ENCODE results near the gene MFSD6.

The MFSD6 gene

GRCh38 chr2:190408538-190409271 lies 550 bp downstream of the MFSD6 start:
- peak overlapping the region; percentile 52 to 61 for H3K4me3 ChIP-seq (replicated peaks in 1 of 2; ENCODE audit: low read depth in 2 of 2, low read length in 2 of 2)
- TF ChIP-seq, protein P1, sequence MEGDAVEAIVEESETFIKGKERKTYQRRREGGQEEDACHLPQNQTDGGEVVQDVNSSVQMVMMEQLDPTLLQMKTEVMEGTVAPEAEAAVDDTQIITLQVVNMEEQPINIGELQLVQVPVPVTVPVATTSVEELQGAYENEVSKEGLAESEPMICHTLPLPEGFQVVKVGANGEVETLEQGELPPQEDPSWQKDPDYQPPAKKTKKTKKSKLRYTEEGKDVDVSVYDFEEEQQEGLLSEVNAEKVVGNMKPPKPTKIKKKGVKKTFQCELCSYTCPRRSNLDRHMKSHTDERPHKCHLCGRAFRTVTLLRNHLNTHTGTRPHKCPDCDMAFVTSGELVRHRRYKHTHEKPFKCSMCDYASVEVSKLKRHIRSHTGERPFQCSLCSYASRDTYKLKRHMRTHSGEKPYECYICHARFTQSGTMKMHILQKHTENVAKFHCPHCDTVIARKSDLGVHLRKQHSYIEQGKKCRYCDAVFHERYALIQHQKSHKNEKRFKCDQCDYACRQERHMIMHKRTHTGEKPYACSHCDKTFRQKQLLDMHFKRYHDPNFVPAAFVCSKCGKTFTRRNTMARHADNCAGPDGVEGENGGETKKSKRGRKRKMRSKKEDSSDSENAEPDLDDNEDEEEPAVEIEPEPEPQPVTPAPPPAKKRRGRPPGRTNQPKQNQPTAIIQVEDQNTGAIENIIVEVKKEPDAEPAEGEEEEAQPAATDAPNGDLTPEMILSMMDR (IDR thresholded peaks at IDR 0.05; ENCODE audit: low read depth, low read length): no peak
- DNase-seq (ENCODE audit: low read depth in 2 of 2): peak in 1 of 2 donors; percentile 12

GRCh38 chr2:190409616-190410015 lies 1.5 kb downstream of the MFSD6 start:
- TF ChIP-seq, protein P1 (IDR thresholded peaks at IDR 0.05; ENCODE audit: low read depth, low read length): no peak
- DNase-seq (ENCODE audit: low read depth in 2 of 2): no peak
- no peak overlapping the region for H3K4me3 ChIP-seq (replicated peaks in 1 of 2; ENCODE audit: low read depth in 2 of 2, low read length in 2 of 2)

GRCh38 chr2:190410166-190410565 lies 2.0 kb downstream of the MFSD6 start:
- TF ChIP-seq, protein P1 (IDR thresholded peaks at IDR 0.05; ENCODE audit: low read depth, low read length): no peak
- H3K4me3 ChIP-seq (replicated peaks in 1 of 2; ENCODE audit: low read depth in 2 of 2, low read length in 2 of 2): no peak overlapping the region
- no peak for DNase-seq (ENCODE audit: low read depth in 2 of 2)

DNA sequence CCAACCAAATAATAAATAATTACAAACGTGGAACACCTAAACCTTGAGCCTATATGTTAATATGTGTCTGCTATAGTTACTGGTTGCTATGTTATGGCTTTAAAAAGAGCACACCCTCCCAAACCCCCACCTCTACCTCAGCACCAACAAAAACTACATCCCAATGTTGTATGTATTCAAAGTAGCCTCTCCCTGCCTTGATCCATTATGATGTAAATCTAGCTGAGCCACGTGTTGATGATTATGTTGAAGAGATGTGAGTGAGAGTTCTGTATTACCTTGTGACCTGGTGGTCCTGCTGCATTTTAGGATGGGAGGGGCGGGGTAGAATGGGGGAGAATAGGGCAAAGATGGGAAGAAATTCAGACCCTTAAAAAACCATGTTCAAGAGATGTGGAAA lies 4.8 kb downstream of the MFSD6 start:
- TF ChIP-seq, protein P1 (IDR thresholded peaks at IDR 0.05; ENCODE audit: low read depth, low read length): no peak
- no peak for DNase-seq (ENCODE audit: low read depth in 2 of 2)
- H3K4me3 ChIP-seq (replicated peaks in 1 of 2; ENCODE audit: low read depth in 2 of 2, low read length in 2 of 2): no peak overlapping the region

- DNase-seq (ENCODE audit: low read depth in 2 of 2): no peak
- H3K4me3 ChIP-seq (replicated peaks in 1 of 2; ENCODE audit: low read depth in 2 of 2, low read length in 2 of 2): no peak overlapping the region
- TF ChIP-seq, protein P1 (IDR thresholded peaks at IDR 0.05; ENCODE audit: low read depth, low read length): no peak
Measured at GRCh38 chr2:190413421-190413820, 5.3 kb downstream of the MFSD6 start.

DNA sequence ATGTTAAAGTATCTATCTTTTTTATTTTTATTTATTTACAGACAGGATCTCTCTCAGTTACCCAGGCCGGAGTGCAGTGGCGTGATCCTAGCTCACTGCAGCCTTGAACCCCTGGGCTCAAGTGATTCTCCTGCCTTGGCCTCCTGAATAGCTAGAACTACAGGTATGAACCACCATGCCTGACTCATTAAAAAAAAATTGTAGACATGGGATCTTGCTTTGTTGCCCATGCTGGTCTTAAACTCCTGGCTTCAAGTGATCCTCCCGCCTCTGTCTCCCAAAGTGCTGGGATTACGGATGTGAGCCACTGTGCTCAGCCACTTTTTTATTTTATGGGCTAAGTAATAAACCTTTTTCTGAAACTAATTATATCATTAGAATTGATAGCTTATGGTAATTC lies 7.1 kb downstream of the MFSD6 start:
- TF ChIP-seq, protein P1 (IDR thresholded peaks at IDR 0.05; ENCODE audit: low read depth, low read length): no peak
- DNase-seq (ENCODE audit: low read depth in 2 of 2): no peak
- H3K4me3 ChIP-seq (replicated peaks in 1 of 2; ENCODE audit: low read depth in 2 of 2, low read length in 2 of 2): no peak overlapping the region
